Measurements from ENCODE around the gene SLC22A8.

DNA sequence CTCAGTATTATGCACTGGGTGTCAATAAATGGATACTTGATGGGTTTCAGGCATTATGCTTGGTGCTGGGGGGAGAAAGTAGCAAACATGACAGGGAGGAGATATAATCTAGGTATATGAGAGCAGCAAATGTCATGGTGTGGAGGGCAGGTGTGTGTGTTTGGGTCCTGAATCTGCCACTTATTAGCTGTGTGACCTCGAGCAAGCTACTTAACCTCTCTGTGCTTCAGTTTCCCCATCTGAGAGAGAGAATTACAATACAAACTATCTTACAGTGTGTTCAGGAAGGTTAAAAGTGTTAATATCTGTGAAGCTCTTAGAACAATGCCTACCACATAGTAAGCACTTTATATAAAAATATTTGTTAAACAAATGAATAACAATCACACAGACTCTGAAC, 2.8 kb downstream of the SLC22A8 start:
- no peak for TF ChIP-seq POLR2A (IDR thresholded peaks at IDR 0.05)
- TF ChIP-seq, protein P1, sequence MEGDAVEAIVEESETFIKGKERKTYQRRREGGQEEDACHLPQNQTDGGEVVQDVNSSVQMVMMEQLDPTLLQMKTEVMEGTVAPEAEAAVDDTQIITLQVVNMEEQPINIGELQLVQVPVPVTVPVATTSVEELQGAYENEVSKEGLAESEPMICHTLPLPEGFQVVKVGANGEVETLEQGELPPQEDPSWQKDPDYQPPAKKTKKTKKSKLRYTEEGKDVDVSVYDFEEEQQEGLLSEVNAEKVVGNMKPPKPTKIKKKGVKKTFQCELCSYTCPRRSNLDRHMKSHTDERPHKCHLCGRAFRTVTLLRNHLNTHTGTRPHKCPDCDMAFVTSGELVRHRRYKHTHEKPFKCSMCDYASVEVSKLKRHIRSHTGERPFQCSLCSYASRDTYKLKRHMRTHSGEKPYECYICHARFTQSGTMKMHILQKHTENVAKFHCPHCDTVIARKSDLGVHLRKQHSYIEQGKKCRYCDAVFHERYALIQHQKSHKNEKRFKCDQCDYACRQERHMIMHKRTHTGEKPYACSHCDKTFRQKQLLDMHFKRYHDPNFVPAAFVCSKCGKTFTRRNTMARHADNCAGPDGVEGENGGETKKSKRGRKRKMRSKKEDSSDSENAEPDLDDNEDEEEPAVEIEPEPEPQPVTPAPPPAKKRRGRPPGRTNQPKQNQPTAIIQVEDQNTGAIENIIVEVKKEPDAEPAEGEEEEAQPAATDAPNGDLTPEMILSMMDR (IDR thresholded peaks at IDR 0.05), result no peak

Measured in adrenal gland (tissue), 5 donors.